ENCODE measurements around the gene CRIM1. TPM values are rescaled to one million over a fixed set of nuclear protein-coding genes. Genes with fewer than 3 reads are reported as not detected.

CRIM1 gene
- total and polyA plus RNA-seq, 2 of the 8 experiments (the other 6 are each of a cell fraction or from before 2014, with no cell fraction given): 9.4 to 28.4 TPM

DNA sequence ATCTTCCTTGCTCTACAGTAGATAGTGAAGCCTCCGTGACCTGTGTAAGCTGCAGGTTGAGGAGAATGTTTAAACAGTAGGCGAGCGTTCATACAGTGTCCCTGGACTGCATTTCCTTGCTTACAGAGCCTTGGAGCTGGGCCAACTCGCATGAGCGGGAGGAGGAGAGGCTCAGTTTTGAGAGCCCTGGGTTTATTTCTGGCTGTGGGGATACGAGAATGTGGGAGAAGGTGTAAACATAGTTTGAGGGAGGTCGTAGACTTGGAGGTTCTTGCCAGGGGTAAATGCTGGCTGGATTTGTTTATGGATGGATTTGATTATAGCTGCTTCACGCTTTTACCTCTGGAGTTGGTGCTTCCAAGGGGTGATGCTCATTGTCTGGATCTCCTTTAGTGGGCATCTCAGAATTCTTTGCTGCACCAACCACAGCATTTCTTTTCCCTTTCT is 20.8 kb downstream of the CRIM1 start (continued):
- TF ChIP-seq USF2 (IDR thresholded peaks at IDR 0.05; ENCODE audit: low read length) (no peak), JUND (IDR thresholded peaks at IDR 0.05; ENCODE audit: low read length) (no peak)
